HepG2 (cell line): ENCODE results near the gene ANKRD39. TPM values are rescaled to one million over a fixed set of nuclear protein-coding genes. Genes with fewer than 3 reads are reported as not detected.

Source experiments
- ARHGAP35 ChIP-seq: sonication (generic); formaldehyde crosslinking; IDR thresholded peaks from 2 replicates; pipeline ENCODE4 v1.9.0; 2022; ENCODE audit warnings: mild to moderate bottlenecking, inconsistent platforms, moderate library complexity, missing genetic modification reagents, borderline replicate concordance
- ATF2 ChIP-seq: sonication (generic); formaldehyde crosslinking; IDR thresholded peaks from 2 replicates; pipeline ENCODE4 v1.4.0; 2020; ENCODE audit warnings: missing genetic modification reagents
- FLYWCH1 ChIP-seq: sonication (generic); formaldehyde crosslinking; IDR thresholded peaks from 2 replicates; pipeline ENCODE4 v1.8.1; 2023; ENCODE audit warnings: mild to moderate bottlenecking, missing genetic modification reagents
- GRHL1 ChIP-seq: sonication (generic); formaldehyde crosslinking; conservative IDR thresholded peaks from 2 replicates; pipeline ENCODE4 v1.8.0; 2022; ENCODE audit warnings: missing genetic modification reagents
- ISX ChIP-seq: sonication (generic); formaldehyde crosslinking; conservative IDR thresholded peaks from 2 replicates; pipeline ENCODE4 v1.5.0; 2020; ENCODE audit warnings: missing genetic modification reagents
- JUNB ChIP-seq: sonication (generic); formaldehyde crosslinking; IDR thresholded peaks from 2 replicates; pipeline ENCODE4 v1.8.0; 2022; ENCODE audit warnings: missing genetic modification reagents, mild to moderate bottlenecking, borderline replicate concordance
- KDM6A ChIP-seq: IDR thresholded peaks from 2 replicates; pipeline ENCODE4 v1.6.1; 2016; ENCODE audit warnings: low read depth
- KLF9 ChIP-seq: IDR thresholded peaks from 2 replicates; pipeline ENCODE4 v1.6.1; 2016; ENCODE audit warnings: low read depth
- MAFG ChIP-seq: sonication (generic); formaldehyde crosslinking; IDR thresholded peaks from 2 replicates; pipeline ENCODE4 v1.5.1; 2020; ENCODE audit warnings: mild to moderate bottlenecking, missing genetic modification reagents
- RBM39 ChIP-seq: fragments of 200-400 bp; formaldehyde crosslinking; IDR thresholded peaks from one replicate; pipeline ENCODE4 v1.6.1; 2018; ENCODE audit warnings: antibody characterized with exemption, mild to moderate bottlenecking, low read depth, low read length; ENCODE audit not compliant: poor library complexity, severe bottlenecking
- REST ChIP-seq, 2 experiments: IDR thresholded peaks; 2 replicates each; pipeline ENCODE4 v1.6.1; 2011 to 2012; ENCODE audit warnings: low read length in 2 of 2, borderline replicate concordance in 1 of 2, low read depth in 1 of 2, mild to moderate bottlenecking in 1 of 2, moderate library complexity in 1 of 2
- ZBTB14 ChIP-seq: sonication (generic); formaldehyde crosslinking; IDR thresholded peaks from 2 replicates; pipeline ENCODE4 v1.4.0; 2020; ENCODE audit warnings: missing genetic modification reagents
- ZFAT ChIP-seq: sonication (generic); formaldehyde crosslinking; conservative IDR thresholded peaks from 2 replicates; pipeline ENCODE4 v1.8.1; 2023; ENCODE audit warnings: missing genetic modification reagents, inconsistent platforms
- ZFP1 ChIP-seq: IDR thresholded peaks from 2 replicates; pipeline ENCODE4 v1.6.1; 2016
- ZNF234 ChIP-seq: sonication (generic); formaldehyde crosslinking; conservative IDR thresholded peaks from 2 replicates; pipeline ENCODE4 v1.5.1; 2020; ENCODE audit warnings: mild to moderate bottlenecking, missing genetic modification reagents
- ZNF616 ChIP-seq: sonication (generic); formaldehyde crosslinking; IDR thresholded peaks from 2 replicates; pipeline ENCODE4 v1.5.0; 2020; ENCODE audit warnings: low read depth, mild to moderate bottlenecking, missing genetic modification reagents
- ZNF770 ChIP-seq: sonication (generic); formaldehyde crosslinking; IDR thresholded peaks from 2 replicates; pipeline ENCODE4 v1.5.0; 2020; ENCODE audit warnings: mild to moderate bottlenecking, missing genetic modification reagents
- ZNF781 ChIP-seq: sonication (generic); formaldehyde crosslinking; IDR thresholded peaks from 2 replicates; pipeline ENCODE4 v1.5.1; 2020; ENCODE audit warnings: borderline replicate concordance, mild to moderate bottlenecking, missing genetic modification reagents; ENCODE audit errors: not compliant biosample characterization
- polyA plus RNA-seq, 8 experiments: library from polyadenylated mRNA; depleted of rRNA in 3 of 8; stranded (reverse) in 7 of 8; unstranded in 1 of 8; fragments of >200 nt; fragmentation: Illumina TruSeq in 4 of 8; extraction: Trizol in 4 of 8; gene quantifications; 2 replicates each; pipeline versions ENCODE4 v1.2.1 to v1.2.3, GENCODE V29; 2011 to 2016; ENCODE audit warnings: low read depth in 4 of 8, missing spikeins in 1 of 8, mixed read lengths in 1 of 8; ENCODE audit not compliant: insufficient read depth in 1 of 8
- total RNA-seq, 5 experiments: library from RNA; depleted of rRNA; stranded (reverse); fragments of >200 nt; fragmentation: Illumina TruSeq; extraction: Trizol; gene quantifications; 2 replicates each; pipeline ENCODE4 v1.2.3, GENCODE V29; 2016; ENCODE audit warnings: low read depth in 1 of 5

ANKRD39 gene
- total and polyA plus RNA-seq, 2 of the 13 experiments (the other 11 are each of a cell fraction or from before 2014, with no cell fraction given), result 23.2 to 24.8 TPM

GRCh38 chr2:96868555-96869280, 10.9 kb upstream of the ANKRD39 start (continued):
- TF ChIP-seq RBM39, result peak; percentile 18
- 0 out of 2 replicates have a peak, but pooled peaks have one; percentile 21 for TF ChIP-seq ZNF234 (CRISPR knock-in tag)
- no peak for TF ChIP-seq FLYWCH1 (CRISPR knock-in tag)
- peak; percentile 51; the same call in 1 of the 2 replicates for TF ChIP-seq ZBTB14
- TF ChIP-seq MAFG (CRISPR knock-in tag), result no peak
- peak; percentile 71; the same call in 1 of the 2 replicates for TF ChIP-seq ZNF616 (CRISPR knock-in tag)
- peak; percentile 43; the same call in 1 of the 2 replicates for TF ChIP-seq KDM6A (CRISPR knock-in tag)
- no peak for TF ChIP-seq ZNF781 (CRISPR knock-in tag)
- no peak for TF ChIP-seq REST (IDR thresholded peaks at IDR 0.05; ENCODE audit: borderline replicate concordance in 1 of 2, low read depth in 1 of 2, low read length in 2 of 2)
- no peak for TF ChIP-seq JUNB (CRISPR knock-in tag)
- TF ChIP-seq ZFP1, result no peak
- peak; percentile 14; the same call in 1 of the 2 replicates for TF ChIP-seq ATF2
- no peak for TF ChIP-seq ARHGAP35 (CRISPR knock-in tag)
- no peak for TF ChIP-seq GRHL1 (CRISPR knock-in tag)
- TF ChIP-seq ZNF770, result no peak
- TF ChIP-seq ISX (CRISPR knock-in tag), result 0 out of 2 replicates have a peak, but pooled peaks have one; percentile 28
- no peak for TF ChIP-seq ZFAT (CRISPR knock-in tag)
- TF ChIP-seq KLF9 (CRISPR knock-in tag), result no peak
